ENCODE measurements around the gene EID2. TPM values are rescaled to one million over a fixed set of nuclear protein-coding genes. Genes with fewer than 3 reads are reported as not detected.
A peak's percentile ranks its signal among the peaks of the same experiment; 100 is the strongest.

Gene EID2
- total RNA-seq, 1 donor from 2014 or later = 19.2 TPM

DNA sequence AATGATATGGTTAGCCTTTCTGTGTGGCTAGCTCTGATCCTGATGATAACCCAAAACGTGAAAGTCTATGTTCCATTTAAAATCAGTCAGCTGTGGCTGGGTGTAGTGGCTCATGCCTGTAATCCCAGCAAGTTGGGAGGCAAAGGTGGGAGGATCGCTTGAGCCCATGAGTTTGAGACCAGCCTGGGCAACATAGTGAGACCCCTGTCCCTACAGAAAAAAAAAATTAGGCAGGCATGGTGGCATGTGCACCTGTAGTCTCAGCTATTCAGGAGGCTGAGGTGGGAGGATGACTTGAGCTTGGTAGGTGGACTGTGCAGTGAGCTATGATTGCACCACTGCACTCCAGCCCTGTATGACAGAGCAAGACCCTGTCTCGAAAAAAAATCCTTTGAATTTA, 6.2 kb downstream of the EID2 start:
- Mint-ChIP-seq H3K4me3 (no peak overlapping the region), H3K27ac (no peak overlapping the region), H3K9me3 (no peaks in the 10 kb centered on the region), H3K4me1 (ENCODE audit: unreplicated experiment) (peaks cover 14% of the 10 kb centered on the region), H3K36me3 (no peaks in the 10 kb centered on the region), H3K27me3 (no peaks in the 10 kb centered on the region)
- DNase-seq (ENCODE audit: extremely low spot score, unreplicated experiment) = no peak
- TF ChIP-seq, protein P1, sequence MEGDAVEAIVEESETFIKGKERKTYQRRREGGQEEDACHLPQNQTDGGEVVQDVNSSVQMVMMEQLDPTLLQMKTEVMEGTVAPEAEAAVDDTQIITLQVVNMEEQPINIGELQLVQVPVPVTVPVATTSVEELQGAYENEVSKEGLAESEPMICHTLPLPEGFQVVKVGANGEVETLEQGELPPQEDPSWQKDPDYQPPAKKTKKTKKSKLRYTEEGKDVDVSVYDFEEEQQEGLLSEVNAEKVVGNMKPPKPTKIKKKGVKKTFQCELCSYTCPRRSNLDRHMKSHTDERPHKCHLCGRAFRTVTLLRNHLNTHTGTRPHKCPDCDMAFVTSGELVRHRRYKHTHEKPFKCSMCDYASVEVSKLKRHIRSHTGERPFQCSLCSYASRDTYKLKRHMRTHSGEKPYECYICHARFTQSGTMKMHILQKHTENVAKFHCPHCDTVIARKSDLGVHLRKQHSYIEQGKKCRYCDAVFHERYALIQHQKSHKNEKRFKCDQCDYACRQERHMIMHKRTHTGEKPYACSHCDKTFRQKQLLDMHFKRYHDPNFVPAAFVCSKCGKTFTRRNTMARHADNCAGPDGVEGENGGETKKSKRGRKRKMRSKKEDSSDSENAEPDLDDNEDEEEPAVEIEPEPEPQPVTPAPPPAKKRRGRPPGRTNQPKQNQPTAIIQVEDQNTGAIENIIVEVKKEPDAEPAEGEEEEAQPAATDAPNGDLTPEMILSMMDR (conservative IDR thresholded peaks at IDR 0.05) = no peak

DNA sequence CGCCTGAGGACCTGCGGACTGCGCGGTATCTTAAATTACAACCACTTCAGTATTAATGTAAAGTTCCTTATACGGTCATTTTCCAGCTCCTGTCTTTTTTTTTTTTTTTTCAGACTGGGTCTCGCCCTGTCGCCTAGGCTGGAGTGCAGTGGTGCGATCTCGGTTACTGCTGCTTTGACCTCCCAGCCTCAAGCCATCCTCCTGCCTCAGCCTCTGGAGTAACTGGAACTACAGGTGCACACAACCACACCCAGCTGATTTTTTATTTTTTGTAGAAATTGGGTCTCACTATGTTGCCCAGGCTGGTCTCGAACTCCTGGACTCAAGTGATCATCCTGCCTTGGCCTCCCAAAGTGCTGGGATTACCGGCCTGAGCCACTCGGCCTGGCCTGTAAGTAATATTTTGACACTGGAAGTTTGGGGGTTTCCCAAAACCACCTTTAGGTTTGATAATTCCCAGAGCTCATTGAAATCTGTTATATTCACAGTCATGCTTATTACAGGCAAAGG, 6.9 kb downstream of the EID2 start:
- H3K4me1 Mint-ChIP-seq (ENCODE audit: unreplicated experiment) = peaks cover 8% of the 10 kb centered on the region
- peak overlapping the region; percentile 68 for H3K27ac Mint-ChIP-seq
- no peaks in the 10 kb centered on the region for H3K9me3 Mint-ChIP-seq
- DNase-seq (ENCODE audit: extremely low spot score, unreplicated experiment) = no peak
- no peaks in the 10 kb centered on the region for H3K27me3 Mint-ChIP-seq
- TF ChIP-seq, protein P1 (conservative IDR thresholded peaks at IDR 0.05) = no peak
- peak overlapping the region; percentile 96 for H3K4me3 Mint-ChIP-seq
- peaks cover 4% of the 10 kb centered on the region for H3K36me3 Mint-ChIP-seq

DNA sequence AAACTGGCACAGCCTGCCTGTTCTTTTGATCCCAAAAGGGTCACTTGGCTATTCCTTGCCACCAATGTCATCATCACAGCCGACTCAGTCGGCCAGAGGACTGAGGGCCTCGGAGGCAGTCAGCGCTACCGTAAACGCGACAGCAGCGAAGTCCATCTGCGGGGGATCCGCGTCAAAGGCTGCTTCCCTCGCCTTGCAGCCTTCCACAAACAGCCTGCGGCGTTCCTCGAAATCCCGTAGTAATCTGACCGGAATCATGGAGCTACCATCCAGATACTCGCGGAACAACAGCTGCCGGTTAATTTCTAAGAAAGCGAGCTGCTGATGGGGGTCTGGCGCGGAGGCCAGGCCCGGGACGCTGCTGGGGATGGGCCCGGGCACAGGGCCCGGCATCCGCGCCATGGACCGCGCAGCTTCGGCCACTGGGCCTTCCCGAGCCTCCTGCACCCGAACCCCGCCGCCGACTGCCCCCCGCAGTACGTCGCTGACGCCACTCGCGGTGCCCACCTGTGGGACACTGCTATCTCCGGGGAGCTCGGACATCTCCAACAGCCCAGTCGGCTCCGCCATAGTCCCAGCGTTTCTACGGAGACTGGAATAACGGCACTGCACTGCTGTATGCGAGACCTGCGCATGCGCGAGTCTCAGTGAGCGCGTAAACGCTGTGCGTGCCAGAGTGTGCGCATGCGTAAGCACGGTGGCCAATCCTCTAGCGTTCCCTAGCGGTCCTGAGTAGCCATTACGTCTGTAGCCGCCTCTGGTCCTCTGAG, 7.5 kb downstream of the EID2 start, which contains the start of gene EID2B:
EID2B (minus strand) TSS at position 620 of the 770 bp plus-strand sequence; CDS start at position 570, 50 bp downstream.
- H3K4me3 Mint-ChIP-seq = peak within 1 kb of the TSS; percentile 96
- peaks cover 7% of the 10 kb centered on the region for H3K4me1 Mint-ChIP-seq (ENCODE audit: unreplicated experiment)
- no peaks in the 10 kb centered on the region for H3K27me3 Mint-ChIP-seq
- peak; percentile 98 for DNase-seq (ENCODE audit: extremely low spot score, unreplicated experiment)
- TF ChIP-seq, protein P1 (conservative IDR thresholded peaks at IDR 0.05) = peak; percentile 90
- peak within 1 kb of the TSS; percentile 73 for H3K27ac Mint-ChIP-seq
- H3K9me3 Mint-ChIP-seq = no peaks in the 10 kb centered on the region
- H3K36me3 Mint-ChIP-seq = peaks cover 4% of the 10 kb centered on the region

DNA sequence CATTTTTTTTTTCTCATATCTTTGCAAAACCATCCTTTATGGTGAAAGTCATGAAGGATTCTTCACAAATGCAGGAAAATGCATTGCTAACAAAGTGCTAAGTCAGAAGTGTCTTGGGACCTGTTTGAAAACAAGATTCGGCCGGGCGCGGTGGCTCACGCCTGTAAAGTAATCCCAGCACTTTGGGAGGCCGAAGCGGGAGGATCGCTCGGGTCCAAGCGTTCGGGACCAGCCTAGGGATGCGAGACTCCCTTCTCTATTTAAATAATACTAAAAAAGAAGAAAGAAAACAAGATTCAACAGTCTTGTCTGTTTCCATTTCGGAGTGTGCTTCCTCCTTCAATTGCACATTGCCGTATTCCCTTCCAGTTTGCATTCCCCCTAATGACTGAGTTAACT, 8.1 kb downstream of the EID2 start:
- no peak for DNase-seq (ENCODE audit: extremely low spot score, unreplicated experiment)
- Mint-ChIP-seq H3K4me3 (peak overlapping the region; percentile 96), H3K27ac (peak overlapping the region; percentile 73), H3K36me3 (peaks cover 4% of the 10 kb centered on the region), H3K27me3 (no peaks in the 10 kb centered on the region), H3K9me3 (no peaks in the 10 kb centered on the region), H3K4me1 (ENCODE audit: unreplicated experiment) (peaks cover 6% of the 10 kb centered on the region)
- TF ChIP-seq, protein P1 (conservative IDR thresholded peaks at IDR 0.05) = no peak

DNA sequence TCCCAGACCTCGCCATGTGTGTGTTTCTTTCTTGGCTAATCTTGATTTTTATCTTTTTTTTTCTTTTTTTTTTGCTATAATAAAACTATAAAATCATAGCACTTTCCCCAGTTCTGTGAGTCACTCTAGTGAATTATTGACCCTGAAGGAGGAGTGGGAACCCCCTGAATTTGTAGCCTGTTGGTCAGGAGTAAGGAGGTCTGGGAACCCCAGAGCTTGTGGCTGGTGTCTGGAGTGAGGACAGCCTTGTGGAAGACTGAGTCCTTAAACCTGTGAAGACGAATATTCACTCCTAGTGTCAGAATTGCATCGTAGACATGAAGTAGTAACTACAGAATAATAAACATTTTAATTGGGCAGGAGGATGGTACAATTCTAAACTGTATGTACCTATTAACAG, 14.8 kb downstream of the EID2 start:
- no peak overlapping the region for H3K4me3 Mint-ChIP-seq

More for the DNA sequence above, 14.8 kb downstream of the EID2 start:
- peaks cover 7% of the 10 kb centered on the region for H3K36me3 Mint-ChIP-seq
- H3K4me1 Mint-ChIP-seq (ENCODE audit: unreplicated experiment) = no peaks in the 10 kb centered on the region
- H3K27ac Mint-ChIP-seq = no peak overlapping the region
- DNase-seq (ENCODE audit: extremely low spot score, unreplicated experiment) = no peak
- TF ChIP-seq, protein P1 (conservative IDR thresholded peaks at IDR 0.05) = no peak
- no peaks in the 10 kb centered on the region for H3K9me3 Mint-ChIP-seq
- no peaks in the 10 kb centered on the region for H3K27me3 Mint-ChIP-seq

Data from type B pancreatic cell (in vitro differentiated cells).